ENCODE results near the gene ATP13A2. TPM values are rescaled to one million over a fixed set of nuclear protein-coding genes. Genes with fewer than 3 reads are reported as not detected.

Gene ATP13A2
- polyA plus RNA-seq, 1 of the 3 experiments (the other 2 are of a cell fraction): 29.3 TPM

DNA sequence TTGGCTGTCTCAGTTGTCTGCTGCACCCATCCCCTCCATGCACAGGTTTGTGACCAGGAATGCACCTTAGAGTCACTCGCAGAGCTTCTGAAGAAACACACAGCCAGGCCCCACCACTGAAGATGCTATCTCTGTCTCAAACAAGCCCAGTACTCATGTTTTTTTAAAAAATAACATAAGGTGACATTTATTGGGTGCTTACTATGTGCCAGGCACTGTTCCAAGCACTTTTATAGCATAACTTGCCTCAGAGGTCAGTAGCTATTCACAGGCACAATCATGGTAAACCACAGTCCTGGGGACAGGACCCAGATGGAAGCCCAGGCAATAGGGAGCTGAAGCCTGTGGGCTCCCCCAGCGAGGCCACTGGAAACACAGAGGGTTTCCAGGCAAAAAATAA is 8.8 kb upstream of the ATP13A2 start:
- no peak overlapping the region for H3K27ac ChIP-seq (ENCODE audit: low read depth in 2 of 2, low read length in 1 of 2)
- no peak overlapping the region for H3K4me3 ChIP-seq (ENCODE audit: low read depth in 2 of 2, low read length in 1 of 2)
- no peaks in the 10 kb centered on the region for H3K4me1 ChIP-seq (ENCODE audit: control insufficient read depth in 1 of 2, insufficient read depth in 2 of 2, low read depth in 1 of 2, low read length in 1 of 2)
- ChIA-PET CTCF (interaction anchor here (1.4 to 2.0 kb wide), 2 partner anchors 25 to 69 kb away, joined by 3 to 9 read pairs; no protein-coding TSS in a partner anchor), POLR2A (interaction anchor here (1.2 kb wide), 1 partner anchor 10 kb away, joined by 3 read pairs; no protein-coding TSS in a partner anchor)
- no peaks in the 10 kb centered on the region for H3K79me2 ChIP-seq (ENCODE audit: insufficient read depth)
- no peaks in the 10 kb centered on the region for H3K9me3 ChIP-seq
- no peaks in the 10 kb centered on the region for H3K27me3 ChIP-seq (ENCODE audit: insufficient read depth)
- no peak overlapping the region for H3K4me2 ChIP-seq
- peaks cover 14% of the 10 kb centered on the region for H3F3A ChIP-seq (replicated peaks; ENCODE audit: insufficient read depth)
- no peak for DNase-seq
- 100% methylated on average over 2 of the region's 2 CpGs for WGBS (ENCODE audit: low lambda C conversion rate)
- TF ChIP-seq REST (IDR thresholded peaks at IDR 0.05; ENCODE audit: low read depth, low read length): no peak
- TF ChIP-seq RAD21 (IDR thresholded peaks at IDR 0.05; ENCODE audit: low read length): no peak
- no peak for TF ChIP-seq MXI1 (IDR thresholded peaks at IDR 0.05; ENCODE audit: low read depth, low read length)
- TF ChIP-seq IRF3 (IDR thresholded peaks at IDR 0.05; ENCODE audit: low read depth, low read length): no peak
- no peak for TF ChIP-seq EZH2phosphoT487 (IDR thresholded peaks at IDR 0.05; ENCODE audit: borderline replicate concordance, low read depth)
- no peak for TF ChIP-seq NFIC (IDR thresholded peaks at IDR 0.05; ENCODE audit: borderline replicate concordance)
- no peak for TF ChIP-seq RCOR1 (IDR thresholded peaks at IDR 0.05; ENCODE audit: low read length)
- no peak overlapping the region for H2AFZ ChIP-seq (ENCODE audit: low read depth)
- H3K36me3 ChIP-seq (replicated peaks in 1 of 2; ENCODE audit: control insufficient read depth in 1 of 2, insufficient read depth in 2 of 2, low read length in 1 of 2): peaks cover 26 to 67% of the 10 kb centered on the region in 2 experiments
- H3K9ac ChIP-seq: no peak overlapping the region
- no peaks in the 10 kb centered on the region for H3K9me2 ChIP-seq
- H4K20me1 ChIP-seq (ENCODE audit: insufficient read depth): no peaks in the 10 kb centered on the region

DNA sequence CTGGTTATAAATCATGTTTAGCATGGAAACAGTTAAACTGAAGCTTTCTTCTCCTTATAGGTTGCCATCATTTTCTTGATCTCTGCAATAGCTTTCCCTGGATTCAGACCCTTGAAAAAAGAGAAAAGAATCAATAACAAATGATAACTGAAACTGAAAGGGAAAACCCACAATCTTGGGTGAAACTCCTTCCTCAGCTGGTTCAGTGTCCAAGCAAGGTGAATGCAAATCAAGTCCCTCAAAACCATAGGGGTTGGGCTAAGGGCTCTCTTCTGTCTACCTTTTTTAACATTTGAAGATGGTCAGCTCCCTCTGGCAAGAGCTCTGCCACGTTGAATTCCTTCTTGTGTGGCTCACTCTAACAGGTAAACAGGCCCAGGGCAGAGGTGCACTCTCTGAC is 7.1 kb upstream of the ATP13A2 start:
- H3K9me2 ChIP-seq: no peaks in the 10 kb centered on the region
- H2AFZ ChIP-seq (ENCODE audit: low read depth): no peak overlapping the region
- H3K4me3 ChIP-seq (ENCODE audit: low read depth in 2 of 2, low read length in 1 of 2): no peak overlapping the region
- CTCF ChIA-PET: interaction anchor here (1.2 to 2.2 kb wide), 5 partner anchors 16 to 398 kb away, joined by 3 to 10 read pairs (median 6); no protein-coding TSS in a partner anchor
- H3K4me1 ChIP-seq (ENCODE audit: control insufficient read depth in 1 of 2, insufficient read depth in 2 of 2, low read depth in 1 of 2, low read length in 1 of 2): no peaks in the 10 kb centered on the region
- H4K20me1 ChIP-seq (ENCODE audit: insufficient read depth): no peaks in the 10 kb centered on the region
- H3K36me3 ChIP-seq (replicated peaks in 1 of 2; ENCODE audit: control insufficient read depth in 1 of 2, insufficient read depth in 2 of 2, low read length in 1 of 2): peaks cover 13 to 52% of the 10 kb centered on the region in 2 experiments
- WGBS (ENCODE audit: low lambda C conversion rate): 80% methylated on average over 1 of the region's 1 CpG
- no peak for DNase-seq
- H3K27me3 ChIP-seq (ENCODE audit: insufficient read depth): no peaks in the 10 kb centered on the region
- H3K79me2 ChIP-seq (ENCODE audit: insufficient read depth): no peaks in the 10 kb centered on the region
- no peak overlapping the region for H3K4me2 ChIP-seq
- peaks cover 14% of the 10 kb centered on the region for H3F3A ChIP-seq (replicated peaks; ENCODE audit: insufficient read depth)
- no peaks in the 10 kb centered on the region for H3K9me3 ChIP-seq
- H3K9ac ChIP-seq: no peak overlapping the region
- H3K27ac ChIP-seq (ENCODE audit: low read depth in 2 of 2, low read length in 1 of 2): no peak overlapping the region
- POLR2A ChIA-PET: no interaction called here
- TF ChIP-seq SMC3 (IDR thresholded peaks at IDR 0.05; ENCODE audit: low read depth, low read length) (no peak), FOXM1 (IDR thresholded peaks at IDR 0.05; ENCODE audit: low read depth) (no peak), TCF12 (IDR thresholded peaks at IDR 0.05) (no peak), FOXJ3 (CRISPR knock-in tag; IDR thresholded peaks at IDR 0.05) (no peak), ZBTB33 (IDR thresholded peaks at IDR 0.05; ENCODE audit: borderline replicate concordance, low read depth) (no peak), EP300 (IDR thresholded peaks at IDR 0.05; ENCODE audit: borderline replicate concordance in 1 of 2, low read depth in 1 of 2, low read length in 1 of 2) (no peak), RAD21 (IDR thresholded peaks at IDR 0.05; ENCODE audit: low read length) (no peak), POLR2AphosphoS5 (IDR thresholded peaks at IDR 0.05; ENCODE audit: low read depth, low read length) (no peak), NFIC (IDR thresholded peaks at IDR 0.05; ENCODE audit: borderline replicate concordance) (no peak), CTCF (IDR thresholded peaks at IDR 0.05) (no peak), FOSL2 (IDR thresholded peaks at IDR 0.05; ENCODE audit: borderline replicate concordance, low read depth) (no peak), TEAD4 (IDR thresholded peaks at IDR 0.05; ENCODE audit: borderline replicate concordance, insufficient read depth) (no peak), SIN3A (IDR thresholded peaks at IDR 0.05; ENCODE audit: borderline replicate concordance, low read depth, low read length) (no peak), YY1 (IDR thresholded peaks at IDR 0.05; ENCODE audit: low read depth) (no peak), RFX5 (IDR thresholded peaks at IDR 0.05; ENCODE audit: low read length) (no peak)
